T-cell (primary cell): Measurements from ENCODE around the gene NOD2. TPM values are rescaled to one million over a fixed set of nuclear protein-coding genes. Genes with fewer than 3 reads are reported as not detected.

Experiments
- ATAC-seq, 4 experiments: fragments of 200-7000 bp in 3 of 4; fragments of 150-1000 bp in 1 of 4; cut with Tn5 transposase; replicated peaks in 1 of 4; 1 replicate in 3 of 4; 2 replicates in 1 of 4; pipeline ENCODE4 v1.10.0; 2021; ENCODE audit warnings: moderate library complexity in 3 of 4, mild to moderate bottlenecking in 2 of 4, moderate number of reproducible peaks in 1 of 4
- CTCF ChIA-PET, 2 donors: fragments of 300-600 bp; sonication (Branson Sonifier 250); formaldehyde crosslinking; loops; one replicate each; lab custom pipeline; 2022; ENCODE audit warnings: antibody characterized with exemption in 2 of 2; lab: Charles Lee
- POLR2A ChIA-PET, 2 donors: fragments of 300-600 bp; sonication (Branson Sonifier 250); formaldehyde crosslinking; loops; one replicate each; lab custom pipeline; 2022; ENCODE audit warnings: antibody characterized with exemption in 2 of 2; lab: Charles Lee
- DNase-seq, 35 experiments: peaks; one replicate each; pipeline versions ENCODE4 v3.0.0 to v3.0.0-alpha.2; 2013 to 2023
- H3K27ac ChIP-seq: one replicate; pipeline ENCODE4 v1.5.1; 2013; ENCODE audit warnings: low read length
- H3K27me3 ChIP-seq, 2 experiments: replicated peaks in 1 of 2; 1 replicate in 1 of 2; 2 replicates in 1 of 2; pipeline versions ENCODE4 v1.6.1 to v1.7.0; 2013; ENCODE audit warnings: low read length in 1 of 2, mixed read lengths in 1 of 2; ENCODE audit not compliant: control insufficient read depth in 2 of 2, insufficient read depth in 2 of 2; ENCODE audit errors: extremely low read depth in 1 of 2
- H3K36me3 ChIP-seq, 2 donors: 1 replicate in 1 of 2; 2 replicates in 1 of 2; pipeline versions ENCODE4 v1.6.1 to v1.7.0; 2013; ENCODE audit warnings: low read length in 1 of 2; ENCODE audit not compliant: control insufficient read depth in 2 of 2, insufficient read depth in 1 of 2; ENCODE audit errors: extremely low read depth in 1 of 2
- H3K4me1 ChIP-seq, 2 experiments: 1 replicate in 1 of 2; 2 replicates in 1 of 2; pipeline versions ENCODE4 v1.6.1 to v1.7.0; 2013; ENCODE audit warnings: low read length in 2 of 2, mixed read lengths in 1 of 2; ENCODE audit not compliant: insufficient read depth in 2 of 2, control insufficient read depth in 1 of 2; ENCODE audit errors: extremely low read depth in 1 of 2
- H3K4me3 ChIP-seq, 2 donors: 1 replicate in 1 of 2; 2 replicates in 1 of 2; pipeline versions ENCODE4 v1.5.1 to v1.7.0; 2013; ENCODE audit warnings: mild to moderate bottlenecking in 2 of 2, low read length in 1 of 2, moderate library complexity in 1 of 2; ENCODE audit not compliant: control insufficient read depth in 1 of 2; ENCODE audit errors: extremely low read depth in 1 of 2
- H3K9me3 ChIP-seq: 2 replicates; pipeline ENCODE4 v1.7.0; 2013
- H3K27ac Mint-ChIP-seq, 2 donors: one replicate each; pipeline ENCODE4 v1.8.0; 2020 to 2021; ENCODE audit warnings: mild to moderate bottlenecking in 2 of 2, mixed read lengths in 2 of 2
- H3K27me3 Mint-ChIP-seq, 2 donors: one replicate each; pipeline ENCODE4 v1.8.0; 2021 to 2022; ENCODE audit warnings: mixed read lengths in 2 of 2
- H3K36me3 Mint-ChIP-seq: one replicate; pipeline ENCODE4 v1.8.0; 2021; ENCODE audit warnings: mixed read lengths
- H3K4me1 Mint-ChIP-seq, 3 donors: one replicate each; pipeline ENCODE4 v1.8.0; 2020 to 2022; ENCODE audit warnings: mixed read lengths in 3 of 3, mild to moderate bottlenecking in 1 of 3
- H3K4me3 Mint-ChIP-seq, 3 donors: one replicate each; pipeline ENCODE4 v1.8.0; 2020 to 2022; ENCODE audit warnings: mild to moderate bottlenecking in 3 of 3, mixed read lengths in 3 of 3, moderate library complexity in 3 of 3
- H3K9me3 Mint-ChIP-seq, 3 donors: one replicate each; pipeline ENCODE4 v1.8.0; 2020 to 2022; ENCODE audit warnings: mixed read lengths in 3 of 3
- WGBS: methylation state at CpG from one replicate; pipeline ENCODE4 v1.1.5; 2013; ENCODE audit warnings: missing lambda C conversion rate; ENCODE audit not compliant: insufficient coverage; 5-methylcytosine and 5-hydroxymethylcytosine counted together
- total RNA-seq, 35 experiments: library from RNA in 6 of 35; stranded (reverse) in 6 of 35; fragments of 120-200 nt in 1 of 35; gene quantifications; one replicate each; pipeline versions ENCODE4 v1.2.1 to v1.2.4 and lab custom pipeline; 2013 to 2026

NOD2 gene
- total RNA-seq, 5 donors from 2014 or later (not counting 1 experiment from before 2014, with no cell fraction given), result 2.4 to 7.6 (median 3.1) TPM

DNA sequence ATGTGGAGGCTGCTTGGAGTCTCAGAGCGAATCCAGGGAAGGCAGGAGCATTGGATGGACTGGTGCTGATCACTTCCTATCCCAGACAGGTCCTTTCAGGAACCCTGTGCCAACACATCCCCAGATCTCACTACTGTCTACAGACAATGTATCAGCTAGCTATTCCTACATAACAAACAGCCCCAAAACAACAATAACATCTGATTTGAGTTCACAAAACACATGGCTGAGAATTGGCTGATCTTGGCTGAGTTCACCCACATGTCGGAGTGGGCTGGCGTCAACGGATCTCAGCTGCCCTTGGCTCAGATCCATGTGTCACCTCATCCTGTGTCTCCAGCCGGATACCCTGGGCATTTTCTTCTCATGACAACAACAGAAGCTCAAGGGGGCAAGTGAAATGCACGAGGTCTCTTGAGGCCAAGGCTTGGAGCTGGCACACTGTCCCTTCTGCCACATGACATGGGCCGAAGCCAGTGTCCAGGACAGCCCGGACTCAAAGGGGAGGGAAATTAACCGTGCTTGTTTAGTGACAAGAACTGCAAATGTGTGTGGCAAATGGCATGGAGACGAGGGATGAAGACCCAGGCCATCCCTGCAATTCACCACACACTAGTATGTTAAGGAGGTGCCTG, 31.0 kb upstream of the NOD2 start:
- peaks cover 3% of the 10 kb centered on the region for H3K36me3 Mint-ChIP-seq
- Histone ChIP-seq H3K36me3 (no peaks in the 10 kb centered on the region), H3K4me3 (no peak overlapping the region), H3K27me3 (no peaks in the 10 kb centered on the region), H3K4me1 (peaks cover 6 to 29% of the 10 kb centered on the region in 2 experiments), H3K27ac (no peak overlapping the region), H3K9me3 (no peaks in the 10 kb centered on the region)
- no peak for ATAC-seq
- 93% methylated on average over 6 of the region's 10 CpGs for WGBS
- H3K4me1 Mint-ChIP-seq, result peaks cover 26 to 32% (median 28%) of the 10 kb centered on the region in 3 donors
- ChIA-PET POLR2A (interaction anchor here in 1 of 2 donors (0.5 kb wide), 1 partner anchor 37 kb away, joined by 4 read pairs; no protein-coding TSS in a partner anchor), CTCF (interaction anchor here in 1 of 2 donors (1.2 kb wide), 1 partner anchor 144 kb away, joined by 5 read pairs; no protein-coding TSS in a partner anchor)
- H3K9me3 Mint-ChIP-seq, result peaks cover 0 to 5% (median 0%) of the 10 kb centered on the region in 3 donors
- H3K4me3 Mint-ChIP-seq, result no peak overlapping the region
- H3K27me3 Mint-ChIP-seq, result no peaks in the 10 kb centered on the region
- no peak for DNase-seq
- no peak overlapping the region for H3K27ac Mint-ChIP-seq

DNA sequence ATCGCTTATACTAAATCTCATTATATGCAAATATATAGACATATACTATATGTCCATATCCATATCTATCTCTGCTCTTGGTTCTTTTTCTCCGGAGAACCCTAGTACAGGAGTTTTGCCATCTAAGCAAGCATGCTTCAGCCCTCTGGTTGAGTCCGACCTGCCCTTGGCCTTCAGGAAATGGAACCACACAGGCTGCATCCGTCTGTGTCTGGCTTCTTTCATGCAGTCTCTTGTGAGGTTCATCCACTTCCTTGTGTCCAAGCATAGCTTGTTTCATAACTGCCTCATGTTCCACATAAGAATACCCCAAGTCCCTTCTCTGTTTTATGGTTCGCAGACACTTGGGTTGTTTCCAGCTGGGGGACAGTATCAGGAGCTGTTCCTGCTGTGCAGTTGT, 29.1 kb upstream of the NOD2 start:
- 89% methylated on average over 2 of the region's 5 CpGs for WGBS
- H3K27ac Mint-ChIP-seq, result peak overlapping the region in 1 of 2 donors; percentile 85
- ChIA-PET POLR2A (no interaction called here), CTCF (interaction anchor here (0.6 to 2.1 kb wide), 10 partner anchors 9 to 454 kb away, joined by 3 to 14 read pairs (median 3); partner anchors contain the start of gene SNX20 (in 1 of the 2))
- ATAC-seq (no peak), DNase-seq (no peak)
- H3K4me3 ChIP-seq, result no peak overlapping the region
- H3K4me1 Mint-ChIP-seq, result peaks cover 37 to 44% (median 41%) of the 10 kb centered on the region in 3 donors
- peaks cover 4 to 6% of the 10 kb centered on the region in 2 donors for H3K36me3 ChIP-seq
- H3K27me3 ChIP-seq, result no peaks in the 10 kb centered on the region
- no peaks in the 10 kb centered on the region for H3K27me3 Mint-ChIP-seq
- peaks cover 0 to 5% (median 0%) of the 10 kb centered on the region in 3 donors for H3K9me3 Mint-ChIP-seq
- peaks cover 6 to 38% of the 10 kb centered on the region in 2 experiments for H3K4me1 ChIP-seq
- H3K27ac ChIP-seq, result no peak overlapping the region
- no peaks in the 10 kb centered on the region for H3K9me3 ChIP-seq
- peak overlapping the region in 2 of 3 donors; percentile 72 to 75 for H3K4me3 Mint-ChIP-seq
- H3K36me3 Mint-ChIP-seq, result peaks cover 7% of the 10 kb centered on the region

DNA sequence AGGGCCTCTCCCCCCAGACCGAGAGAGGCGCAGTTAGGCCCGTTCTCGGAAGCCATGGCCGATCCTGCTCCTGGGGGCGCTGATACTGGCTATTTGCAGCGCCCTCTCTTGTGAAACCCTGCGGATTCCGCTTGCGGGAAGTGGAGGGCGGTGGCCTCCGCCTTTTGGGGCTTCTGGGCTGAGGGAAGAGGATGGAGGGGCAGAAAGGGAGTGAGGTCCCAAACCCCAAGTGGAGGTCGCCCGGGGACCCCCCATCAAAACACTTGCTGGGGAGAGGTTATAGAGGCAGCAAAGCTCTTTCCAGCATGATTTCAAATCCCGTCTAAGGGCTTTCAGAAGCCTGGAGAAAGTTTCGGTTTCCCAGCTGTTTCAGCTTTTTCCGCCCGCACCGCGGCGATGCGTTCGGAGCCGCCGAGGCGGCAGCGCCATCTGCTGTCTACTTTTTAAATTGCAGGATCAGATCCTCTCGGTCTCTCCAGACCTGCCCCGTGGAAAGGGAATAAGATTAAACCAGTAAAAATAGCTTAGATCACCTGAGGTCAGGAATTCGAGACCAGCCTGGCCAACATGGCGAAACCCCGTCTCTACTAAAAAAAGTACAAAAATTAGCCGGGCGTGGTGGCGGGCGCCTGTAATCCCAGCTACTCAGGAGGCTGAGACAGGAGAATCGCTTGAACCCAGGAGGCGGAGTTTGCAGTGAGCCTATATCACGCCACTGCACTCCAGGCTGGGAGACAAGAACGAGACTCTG, 28.1 kb upstream of the NOD2 start:
- Mint-ChIP-seq H3K9me3 (peaks cover 0 to 5% (median 0%) of the 10 kb centered on the region in 3 donors), H3K4me3 (peak overlapping the region; percentile 72 to 75 (median 73)), H3K27me3 (no peaks in the 10 kb centered on the region), H3K27ac (peak overlapping the region; percentile 81 to 85), H3K36me3 (peaks cover 7% of the 10 kb centered on the region), H3K4me1 (peaks cover 37 to 44% (median 41%) of the 10 kb centered on the region in 3 donors)
- Histone ChIP-seq H3K36me3 (peaks cover 7 to 12% of the 10 kb centered on the region in 2 donors), H3K4me3 (peak overlapping the region; percentile 51 to 59), H3K27me3 (no peaks in the 10 kb centered on the region), H3K4me1 (peaks cover 6 to 38% of the 10 kb centered on the region in 2 experiments), H3K9me3 (no peaks in the 10 kb centered on the region), H3K27ac (no peak overlapping the region)
- CTCF ChIA-PET, result interaction anchor here (0.6 to 4.3 kb wide), 45 partner anchors 8 to 668 kb away, joined by 3 to 62 read pairs (median 4); partner anchors contain the start of genes CYLD (in 2 of the 2), SNX20 (in 2 of the 2) and CNEP1R1 (in 1 of the 2)
- WGBS, result 21% methylated on average over 32 of the region's 40 CpGs
- ATAC-seq (peak; percentile 53 to 73 (median 60)), DNase-seq (peak; percentile 39 to 89 (median 76))
- POLR2A ChIA-PET, result interaction anchor here in 1 of 2 donors (0.6 kb wide), 1 partner anchor 87 kb away, joined by 3 read pairs; no protein-coding TSS in a partner anchor

DNA sequence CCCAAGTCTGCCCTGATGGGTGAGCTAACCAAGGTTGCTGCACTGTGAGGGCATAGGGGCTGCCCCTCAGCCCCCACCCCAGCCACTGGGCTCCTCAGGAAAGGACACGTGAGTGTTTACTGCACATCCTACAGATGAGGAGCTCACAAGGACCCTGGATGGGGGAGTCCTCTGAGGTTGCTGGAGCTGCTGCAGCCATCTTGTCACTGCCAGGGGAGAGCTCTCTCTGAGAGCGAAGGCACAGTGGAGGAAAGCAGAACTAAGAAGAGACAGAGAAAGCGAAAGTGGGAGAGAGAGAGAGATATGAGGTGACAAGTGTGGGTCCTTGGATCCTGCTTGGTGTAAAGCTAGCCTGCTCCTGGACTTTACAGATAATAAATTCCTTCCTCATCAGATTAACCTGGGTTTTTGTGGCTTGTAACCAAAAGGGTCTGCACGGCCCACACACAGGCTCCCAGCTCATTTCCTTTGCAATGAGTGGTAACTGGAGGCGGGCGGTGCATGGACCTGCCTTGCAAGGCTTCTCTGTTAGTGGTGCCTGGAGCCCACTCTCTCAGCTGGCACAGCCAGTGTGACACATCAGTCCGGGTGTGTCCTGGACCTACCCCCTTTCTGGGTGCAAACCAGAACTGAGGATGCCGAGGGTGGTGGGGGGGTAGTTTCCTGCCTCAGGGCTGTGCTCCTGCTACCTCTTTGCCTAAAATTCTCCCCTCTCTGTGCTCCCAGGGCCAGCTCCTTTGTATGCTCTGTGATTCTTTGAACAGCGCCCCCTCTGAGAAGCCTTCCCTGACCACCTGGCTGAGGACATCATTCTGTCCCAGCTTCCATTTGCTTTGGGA, 26.5 kb upstream of the NOD2 start:
- Histone ChIP-seq H3K27me3 (no peaks in the 10 kb centered on the region), H3K9me3 (peaks cover under 1% of the 10 kb centered on the region), H3K27ac (peak overlapping the region; percentile 73), H3K4me3 (peak overlapping the region in 1 of 2 donors; percentile 26), H3K4me1 (peaks cover 6 to 38% of the 10 kb centered on the region in 2 experiments), H3K36me3 (peaks cover 12 to 26% of the 10 kb centered on the region in 2 donors)
- peak overlapping the region; percentile 95 to 98 for H3K27ac Mint-ChIP-seq
- CTCF ChIA-PET, result interaction anchor here (0.6 to 4.3 kb wide), 33 partner anchors 9 to 642 kb away, joined by 3 to 62 read pairs (median 4); partner anchors contain the start of genes CYLD (in 2 of the 2), BRD7 (in 1 of the 2), CNEP1R1 (in 1 of the 2) and SNX20 (in 1 of the 2)
- WGBS, result 18% methylated on average over 6 of the region's 9 CpGs
- no peaks in the 10 kb centered on the region for H3K27me3 Mint-ChIP-seq
- peak overlapping the region; percentile 72 to 76 (median 73) for H3K4me3 Mint-ChIP-seq
- peaks cover 0 to 11% (median 5%) of the 10 kb centered on the region in 3 donors for H3K9me3 Mint-ChIP-seq
- H3K4me1 Mint-ChIP-seq, result peaks cover 43 to 50% (median 48%) of the 10 kb centered on the region in 3 donors
- ATAC-seq (peak; percentile 64 to 73 (median 68)), DNase-seq (peak in 15 of 35 experiments; percentile 11 to 60 (median 28))
- POLR2A ChIA-PET, result interaction anchor here in 1 of 2 donors (0.8 to 1.1 kb wide), 3 partner anchors 11 to 115 kb away, joined by 3 read pairs; no protein-coding TSS in a partner anchor
- H3K36me3 Mint-ChIP-seq, result peaks cover 21% of the 10 kb centered on the region

DNA sequence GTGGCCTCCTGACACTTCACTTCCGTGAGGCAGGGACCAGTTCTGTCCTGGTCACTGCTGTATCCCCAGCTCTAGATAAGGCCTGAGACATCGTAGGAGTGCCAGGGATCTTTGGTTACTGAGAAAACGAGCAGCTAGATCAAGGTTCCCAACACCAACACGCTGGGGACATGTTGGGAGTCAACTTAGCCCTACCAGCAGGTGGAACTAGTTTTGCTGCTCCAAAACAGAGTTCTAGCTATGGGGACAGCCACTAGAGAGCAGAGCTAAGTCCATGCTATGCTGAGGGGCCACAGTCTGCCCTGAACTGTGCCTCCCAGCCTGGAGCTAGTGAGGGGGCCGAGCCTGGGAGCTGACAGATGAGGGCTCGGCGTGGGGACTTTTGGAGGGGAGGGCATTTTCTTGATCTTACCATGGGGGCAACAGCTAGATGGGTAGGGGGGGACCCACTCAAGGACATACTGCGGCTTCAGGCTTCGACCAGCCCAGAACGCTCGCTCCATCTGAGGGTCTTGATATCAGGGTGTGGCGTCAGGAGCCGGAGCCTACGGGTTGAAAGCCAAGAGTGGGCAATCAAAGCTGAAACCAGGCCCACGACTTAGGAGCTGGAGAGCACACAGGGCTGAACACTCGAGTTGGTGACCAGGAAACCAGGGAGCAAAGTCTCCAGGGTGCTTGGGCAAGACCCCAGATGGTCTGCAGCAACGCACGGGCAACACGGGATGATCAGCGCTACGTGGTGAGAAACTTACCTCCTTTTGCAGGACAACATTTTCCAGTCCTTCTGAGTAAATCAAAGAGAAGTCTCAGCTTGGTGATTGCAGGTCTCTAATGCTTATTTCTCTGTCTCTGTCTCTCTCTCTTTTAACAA, 25.7 kb upstream of the NOD2 start:
- H3K4me1 Mint-ChIP-seq, result peaks cover 43 to 50% (median 48%) of the 10 kb centered on the region in 3 donors
- ATAC-seq (peak in 3 of 4 experiments; percentile 17 to 28 (median 17)), DNase-seq (peak in 1 of 35 experiments; percentile 39)
- Histone ChIP-seq H3K27ac (peak overlapping the region; percentile 73), H3K4me3 (no peak overlapping the region), H3K9me3 (peaks cover 7% of the 10 kb centered on the region), H3K4me1 (peaks cover 6 to 38% of the 10 kb centered on the region in 2 experiments), H3K27me3 (no peaks in the 10 kb centered on the region), H3K36me3 (peaks cover 21 to 35% of the 10 kb centered on the region in 2 donors)
- peak overlapping the region; percentile 72 to 76 (median 73) for H3K4me3 Mint-ChIP-seq
- ChIA-PET CTCF (interaction anchor here (0.6 to 4.3 kb wide), 28 partner anchors 8 to 643 kb away, joined by 3 to 62 read pairs (median 4); partner anchors contain the start of genes CNEP1R1 (in 1 of the 2), CYLD (in 1 of the 2) and SNX20 (in 1 of the 2)), POLR2A (interaction anchor here in 1 of 2 donors (0.7 to 1.1 kb wide), 4 partner anchors 11 to 74 kb away, joined by 3 read pairs; partner anchors contain the start of gene SNX20)
- peak overlapping the region; percentile 95 to 98 for H3K27ac Mint-ChIP-seq
- H3K27me3 Mint-ChIP-seq, result no peaks in the 10 kb centered on the region
- H3K9me3 Mint-ChIP-seq, result peaks cover 0 to 8% (median 7%) of the 10 kb centered on the region in 3 donors
- 90% methylated on average over 20 of the region's 21 CpGs for WGBS
- H3K36me3 Mint-ChIP-seq, result peaks cover 27% of the 10 kb centered on the region
